Upper lobe of left lung (tissue), 4 donors: ENCODE data around the gene CCR2.

Experiments
- EP300 ChIP-seq, 4 donors: sonication (generic); formaldehyde crosslinking; IDR thresholded peaks; one replicate each; pipeline ENCODE4 v1.5.1; 2017; ENCODE audit warnings: antibody characterized with exemption in 4 of 4, control low read depth in 2 of 4
- POLR2A ChIP-seq, 4 donors: fragments of 450-650 bp; IDR thresholded peaks; one replicate each; pipeline ENCODE4 v1.5.1; 2016 to 2017; ENCODE audit warnings: antibody characterized with exemption in 4 of 4, mild to moderate bottlenecking in 2 of 4
- POLR2AphosphoS5 ChIP-seq, 2 donors: sonication (generic); formaldehyde crosslinking; IDR thresholded peaks; one replicate each; pipeline ENCODE4 v1.5.1; 2017; ENCODE audit warnings: antibody characterized with exemption in 2 of 2
- TF ChIP-seq, protein P1 (sequence below), 6 experiments: fragments of 450-650 bp in 4 of 6; fragments of 200-600 bp in 2 of 6; sonication (generic) in 2 of 6; IDR thresholded peaks; one replicate each; pipeline ENCODE4 v1.5.1; 2016 to 2019; ENCODE audit warnings: antibody characterized with exemption in 6 of 6

DNA sequence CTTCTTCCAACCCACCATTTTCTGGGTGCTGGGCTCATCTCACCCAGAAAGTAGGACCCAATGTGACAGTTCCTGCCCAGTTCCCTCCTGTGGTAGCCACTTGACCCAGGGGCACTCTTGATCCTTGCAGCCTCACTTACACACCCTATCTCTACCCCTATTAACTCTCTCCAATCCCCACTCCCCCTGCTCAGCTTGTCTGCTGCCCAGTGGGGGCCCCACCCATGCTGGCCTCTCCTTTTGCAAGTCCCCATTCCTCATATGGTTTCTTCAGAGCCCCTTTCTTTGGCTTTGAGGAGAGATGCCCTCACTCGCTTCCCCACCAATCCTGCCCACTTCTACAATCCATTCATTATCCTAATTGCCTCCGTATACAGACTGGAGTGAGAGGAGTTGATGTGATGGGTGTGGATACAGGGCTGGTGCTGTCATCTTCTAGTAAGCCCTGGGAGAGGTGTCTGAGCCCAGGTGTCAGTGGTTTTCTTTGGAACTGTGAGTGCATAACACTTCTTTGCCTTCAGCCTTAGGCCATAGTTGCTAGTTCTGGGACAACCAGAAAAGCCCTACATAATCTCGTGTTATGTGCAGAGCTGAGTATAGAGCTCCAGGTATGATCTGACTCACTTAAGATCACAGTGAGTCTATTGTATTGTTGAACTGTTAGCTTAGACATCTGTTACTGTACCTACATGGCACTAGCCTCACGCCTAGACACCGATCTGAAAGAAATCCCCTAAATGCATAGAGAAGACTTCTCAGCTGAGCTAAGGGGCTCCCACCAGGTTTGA, 12.0 kb downstream of the CCR2 start:
- TF ChIP-seq, protein P1, sequence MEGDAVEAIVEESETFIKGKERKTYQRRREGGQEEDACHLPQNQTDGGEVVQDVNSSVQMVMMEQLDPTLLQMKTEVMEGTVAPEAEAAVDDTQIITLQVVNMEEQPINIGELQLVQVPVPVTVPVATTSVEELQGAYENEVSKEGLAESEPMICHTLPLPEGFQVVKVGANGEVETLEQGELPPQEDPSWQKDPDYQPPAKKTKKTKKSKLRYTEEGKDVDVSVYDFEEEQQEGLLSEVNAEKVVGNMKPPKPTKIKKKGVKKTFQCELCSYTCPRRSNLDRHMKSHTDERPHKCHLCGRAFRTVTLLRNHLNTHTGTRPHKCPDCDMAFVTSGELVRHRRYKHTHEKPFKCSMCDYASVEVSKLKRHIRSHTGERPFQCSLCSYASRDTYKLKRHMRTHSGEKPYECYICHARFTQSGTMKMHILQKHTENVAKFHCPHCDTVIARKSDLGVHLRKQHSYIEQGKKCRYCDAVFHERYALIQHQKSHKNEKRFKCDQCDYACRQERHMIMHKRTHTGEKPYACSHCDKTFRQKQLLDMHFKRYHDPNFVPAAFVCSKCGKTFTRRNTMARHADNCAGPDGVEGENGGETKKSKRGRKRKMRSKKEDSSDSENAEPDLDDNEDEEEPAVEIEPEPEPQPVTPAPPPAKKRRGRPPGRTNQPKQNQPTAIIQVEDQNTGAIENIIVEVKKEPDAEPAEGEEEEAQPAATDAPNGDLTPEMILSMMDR (IDR thresholded peaks at IDR 0.05): no peak
- no peak for TF ChIP-seq POLR2A (IDR thresholded peaks at IDR 0.05)
- no peak for TF ChIP-seq EP300 (IDR thresholded peaks at IDR 0.05)
- TF ChIP-seq POLR2AphosphoS5 (IDR thresholded peaks at IDR 0.05): no peak
